GM21423 (cell line): ENCODE results near the gene PLEK2.
"Not testable (repeated sequence)": the region's sequence is repeated elsewhere in the genome, so short reads cannot be mapped to it uniquely, and the experiment has no call there.

ENCODE experiments used
- ATAC-seq: cut with Tn5 transposase; IDR thresholded peaks from one replicate; pipeline ENCODE4 v1.9.1; 2021; ENCODE audit warnings: mild to moderate bottlenecking, moderate library complexity; ENCODE audit not compliant: unreplicated experiment

Gene PLEK2

GRCh38 chr14:67360470-67361206 lies 51.3 kb downstream of the PLEK2 start:
- ATAC-seq = peak; percentile 23

GRCh38 chr14:67359775-67360469 lies 52.0 kb downstream of the PLEK2 start, which contains the start of the genes ATP6V1D and EIF2S1:
TSS of gene ATP6V1D (minus strand) at chr14:67359804. CDS start at chr14:67359698, 106 bp downstream.
TSS of gene EIF2S1 (plus strand) at chr14:67360328. CDS start at chr14:67364768, 4,440 bp downstream.
- peak; percentile 91 for ATAC-seq

- no peak for ATAC-seq
Measured at GRCh38 chr14:67358924-67359774, 52.8 kb downstream of the PLEK2 start.

GRCh38 chr14:67357969-67358354 lies 54.0 kb downstream of the PLEK2 start:
- no peak for ATAC-seq

GRCh38 chr14:67357186-67357968 lies 54.6 kb downstream of the PLEK2 start:
- no peak for ATAC-seq

- ATAC-seq = no peak
Measured at GRCh38 chr14:67352055-67352454, 59.9 kb downstream of the PLEK2 start.

GRCh38 chr14:67345583-67345982 lies 66.4 kb downstream of the PLEK2 start:
- no peak for ATAC-seq

- ATAC-seq = no peak
Measured at GRCh38 chr14:67343601-67344230, 68.2 kb downstream of the PLEK2 start.

GRCh38 chr14:67341231-67341630 lies 70.7 kb downstream of the PLEK2 start:
- not testable (repeated sequence) for ATAC-seq
